Neural cell (in vitro differentiated cells): Measurements from ENCODE around the gene HPF1. TPM values are rescaled to one million over a fixed set of nuclear protein-coding genes. Genes with fewer than 3 reads are reported as not detected.

Experiments
- H2AFZ ChIP-seq: fragments of 200-600, 300-800 bp; sonication (generic), shearing (Covaris generic); 2 replicates; pipeline ENCODE4 v1.6.0; 2014; ENCODE audit warnings: low read depth, mild to moderate bottlenecking, antibody characterized with exemption, low read length, moderate library complexity
- H3F3A ChIP-seq: fragments of 200-600 bp; shearing (Covaris generic); 2 replicates; pipeline ENCODE4 v1.6.1; 2016; ENCODE audit warnings: mild to moderate bottlenecking, moderate library complexity, mixed read lengths, antibody characterized with exemption, low read length; ENCODE audit not compliant: insufficient read depth, poor library complexity, severe bottlenecking
- H3K27ac ChIP-seq: fragments of 200-600, 300-800 bp; sonication (generic), shearing (Covaris generic); 2 replicates; pipeline ENCODE4 v1.5.1; 2014; ENCODE audit warnings: mild to moderate bottlenecking, low read length, moderate library complexity
- H3K27me3 ChIP-seq: fragments of 300-800, 200-600 bp; sonication (generic), shearing (Covaris generic); 2 replicates; pipeline ENCODE4 v1.6.0; 2014; ENCODE audit warnings: mild to moderate bottlenecking, low read depth, low read length, moderate library complexity; ENCODE audit not compliant: insufficient read depth
- H3K36me3 ChIP-seq: fragments of 300-800, 200-600 bp; sonication (generic), shearing (Covaris generic); 2 replicates; pipeline ENCODE4 v1.5.1; 2014; ENCODE audit warnings: mild to moderate bottlenecking, antibody characterized with exemption, low read length, moderate library complexity; ENCODE audit not compliant: insufficient read depth
- H3K4me2 ChIP-seq: fragments of 300-800, 200-600 bp; sonication (generic), shearing (Covaris generic); 2 replicates; pipeline ENCODE4 v1.6.0; 2014; ENCODE audit warnings: mild to moderate bottlenecking, low read length
- H3K4me3 ChIP-seq: fragments of 300-800, 200-600 bp; sonication (generic), shearing (Covaris generic); 2 replicates; pipeline ENCODE4 v1.5.1; 2014; ENCODE audit warnings: mild to moderate bottlenecking, low read length, moderate library complexity
- H3K79me2 ChIP-seq: fragments of 200-600 bp; shearing (Covaris generic); replicated peaks from 2 replicates; pipeline ENCODE4 v1.6.0; 2014; ENCODE audit warnings: mild to moderate bottlenecking, low read length, moderate library complexity; ENCODE audit not compliant: insufficient read depth
- H3K9ac ChIP-seq: fragments of 300-800, 200-600 bp; sonication (generic), shearing (Covaris generic); 2 replicates; pipeline ENCODE4 v1.6.1; 2016; ENCODE audit warnings: mild to moderate bottlenecking, low read length, mixed read lengths
- H3K9me2 ChIP-seq: fragments of 200-600 bp; shearing (Covaris generic); 2 replicates; pipeline ENCODE4 v1.6.1; 2016; ENCODE audit warnings: mild to moderate bottlenecking, low read length, mixed read lengths; ENCODE audit not compliant: insufficient read depth
- H3K9me3 ChIP-seq: fragments of 200-600, 300-800 bp; sonication (generic), shearing (Covaris generic); 2 replicates; pipeline ENCODE4 v1.6.1; 2016; ENCODE audit warnings: mild to moderate bottlenecking, mixed run types, low read length, moderate library complexity, mixed read lengths
- H4K20me1 ChIP-seq: fragments of 200-600 bp; shearing (Covaris generic); 2 replicates; pipeline ENCODE4 v1.6.1; 2016; ENCODE audit warnings: mild to moderate bottlenecking, mixed run types; ENCODE audit not compliant: insufficient read depth
- CTCF ChIP-seq: fragments of 450-650 bp; IDR thresholded peaks from 2 replicates; pipeline ENCODE4 v1.5.1; 2014; ENCODE audit warnings: antibody characterized with exemption, mild to moderate bottlenecking, moderate library complexity; ENCODE audit not compliant: poor library complexity, severe bottlenecking
- EP300 ChIP-seq: fragments of 450-650 bp; conservative IDR thresholded peaks from 2 replicates; pipeline ENCODE4 v1.6.1; 2014; ENCODE audit warnings: antibody characterized with exemption, mild to moderate bottlenecking, moderate library complexity; ENCODE audit not compliant: poor library complexity, severe bottlenecking
- EZH2 ChIP-seq: fragments of 200-600, 300-800 bp; shearing (Covaris generic), sonication (generic); IDR thresholded peaks from 2 replicates; pipeline ENCODE4 v1.6.1; 2014; ENCODE audit warnings: antibody characterized with exemption, low read length, borderline replicate concordance, mild to moderate bottlenecking; ENCODE audit not compliant: insufficient read depth, poor library complexity, severe bottlenecking
- MXI1 ChIP-seq: fragments of 450-650 bp; conservative IDR thresholded peaks from 2 replicates; pipeline ENCODE4 v1.6.1; 2014; ENCODE audit warnings: antibody characterized with exemption, mild to moderate bottlenecking; ENCODE audit not compliant: poor library complexity, severe bottlenecking
- POLR2AphosphoS5 ChIP-seq: IDR thresholded peaks from 2 replicates; pipeline ENCODE4 v1.6.1; 2012
- RAD21 ChIP-seq: fragments of 450-650 bp; conservative IDR thresholded peaks from 2 replicates; pipeline ENCODE4 v1.6.1; 2014; ENCODE audit warnings: antibody characterized with exemption, mild to moderate bottlenecking, moderate library complexity
- SMC3 ChIP-seq: fragments of 450-650 bp; conservative IDR thresholded peaks from 2 replicates; pipeline ENCODE4 v1.6.1; 2014; ENCODE audit warnings: antibody characterized with exemption, mild to moderate bottlenecking, moderate library complexity; ENCODE audit not compliant: poor library complexity
- TAF1 ChIP-seq: IDR thresholded peaks from 2 replicates; pipeline ENCODE4 v1.6.1; 2012; ENCODE audit warnings: low read depth
- polyA plus RNA-seq: library from polyadenylated mRNA; depleted of rRNA; stranded (reverse); fragments of >200 nt; gene quantifications from 2 replicates; pipeline ENCODE4 v1.2.3, GENCODE V29; 2014
- TF ChIP-seq, protein P1 (sequence below): IDR thresholded peaks from 2 replicates; pipeline ENCODE4 v1.6.1; 2012; ENCODE audit warnings: borderline replicate concordance

Gene HPF1
- polyA plus RNA-seq, 1 donor from 2014 or later = 143 TPM

- no peak overlapping the region for H3K27ac ChIP-seq
These were observed 37.2 kb downstream of the HPF1 start for GRCh38 chr4:169720529-169720928.

DNA sequence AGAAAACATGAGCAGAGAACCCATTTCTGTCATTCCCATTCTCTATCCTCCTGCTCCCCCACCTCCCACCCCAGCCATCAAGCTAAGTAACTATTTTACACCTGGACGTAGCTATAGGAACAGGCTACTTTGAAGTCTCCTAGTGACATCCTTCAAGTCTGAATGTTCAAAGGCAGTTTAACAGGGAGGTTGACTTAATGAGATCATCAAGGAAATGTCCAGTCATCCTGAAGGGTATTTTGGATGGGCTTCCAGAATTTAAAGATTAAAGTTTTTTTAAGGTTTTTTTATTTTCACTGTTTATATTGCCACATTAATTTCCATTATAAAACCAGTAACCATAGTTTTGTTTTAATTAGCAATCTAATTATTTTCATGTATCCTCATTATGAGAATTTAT lies 41.1 kb downstream of the HPF1 start:
- no peaks in the 10 kb centered on the region for H3K9me3 ChIP-seq
- H2AFZ ChIP-seq = no peak overlapping the region

More at GRCh38 chr4:169720529-169720928, 37.2 kb downstream of the HPF1 start:
- Histone ChIP-seq H3K9me3 (no peaks in the 10 kb centered on the region), H3K27me3 (no peaks in the 10 kb centered on the region), H3K79me2 (no peaks in the 10 kb centered on the region), H3K9me2 (no peaks in the 10 kb centered on the region), H2AFZ (no peak overlapping the region), H3K36me3 (peaks cover 5% of the 10 kb centered on the region), H3F3A (no peaks in the 10 kb centered on the region), H3K4me3 (no peak overlapping the region), H3K9ac (no peak overlapping the region), H4K20me1 (no peaks in the 10 kb centered on the region), H3K4me2 (no peak overlapping the region)
- TF ChIP-seq SMC3 = no peak
- TF ChIP-seq, protein P1, sequence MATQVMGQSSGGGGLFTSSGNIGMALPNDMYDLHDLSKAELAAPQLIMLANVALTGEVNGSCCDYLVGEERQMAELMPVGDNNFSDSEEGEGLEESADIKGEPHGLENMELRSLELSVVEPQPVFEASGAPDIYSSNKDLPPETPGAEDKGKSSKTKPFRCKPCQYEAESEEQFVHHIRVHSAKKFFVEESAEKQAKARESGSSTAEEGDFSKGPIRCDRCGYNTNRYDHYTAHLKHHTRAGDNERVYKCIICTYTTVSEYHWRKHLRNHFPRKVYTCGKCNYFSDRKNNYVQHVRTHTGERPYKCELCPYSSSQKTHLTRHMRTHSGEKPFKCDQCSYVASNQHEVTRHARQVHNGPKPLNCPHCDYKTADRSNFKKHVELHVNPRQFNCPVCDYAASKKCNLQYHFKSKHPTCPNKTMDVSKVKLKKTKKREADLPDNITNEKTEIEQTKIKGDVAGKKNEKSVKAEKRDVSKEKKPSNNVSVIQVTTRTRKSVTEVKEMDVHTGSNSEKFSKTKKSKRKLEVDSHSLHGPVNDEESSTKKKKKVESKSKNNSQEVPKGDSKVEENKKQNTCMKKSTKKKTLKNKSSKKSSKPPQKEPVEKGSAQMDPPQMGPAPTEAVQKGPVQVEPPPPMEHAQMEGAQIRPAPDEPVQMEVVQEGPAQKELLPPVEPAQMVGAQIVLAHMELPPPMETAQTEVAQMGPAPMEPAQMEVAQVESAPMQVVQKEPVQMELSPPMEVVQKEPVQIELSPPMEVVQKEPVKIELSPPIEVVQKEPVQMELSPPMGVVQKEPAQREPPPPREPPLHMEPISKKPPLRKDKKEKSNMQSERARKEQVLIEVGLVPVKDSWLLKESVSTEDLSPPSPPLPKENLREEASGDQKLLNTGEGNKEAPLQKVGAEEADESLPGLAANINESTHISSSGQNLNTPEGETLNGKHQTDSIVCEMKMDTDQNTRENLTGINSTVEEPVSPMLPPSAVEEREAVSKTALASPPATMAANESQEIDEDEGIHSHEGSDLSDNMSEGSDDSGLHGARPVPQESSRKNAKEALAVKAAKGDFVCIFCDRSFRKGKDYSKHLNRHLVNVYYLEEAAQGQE = no peak
- TF ChIP-seq CTCF = no peak
- no peak for TF ChIP-seq POLR2AphosphoS5
- TF ChIP-seq RAD21 = no peak
- no peak for TF ChIP-seq TAF1
- no peak for TF ChIP-seq EZH2
- TF ChIP-seq EP300 = no peak
- TF ChIP-seq MXI1 = no peak

More for the DNA sequence above, 41.1 kb downstream of the HPF1 start:
- Histone ChIP-seq H3K27me3 (no peaks in the 10 kb centered on the region), H3K9ac (no peak overlapping the region), H3K4me3 (no peak overlapping the region), H4K20me1 (no peaks in the 10 kb centered on the region), H3K4me2 (no peak overlapping the region), H3K27ac (no peak overlapping the region), H3K9me2 (no peaks in the 10 kb centered on the region), H3F3A (no peaks in the 10 kb centered on the region), H3K79me2 (no peaks in the 10 kb centered on the region), H3K36me3 (peaks cover 17% of the 10 kb centered on the region)
- TF ChIP-seq SMC3 (no peak), TAF1 (no peak), EZH2 (no peak), MXI1 (no peak), RAD21 (no peak), POLR2AphosphoS5 (no peak), EP300 (no peak), CTCF (no peak)
- TF ChIP-seq, protein P1 = no peak
